Tibial nerve (tissue), 4 donors: ENCODE measurements around the gene CSNK2A2. TPM values are rescaled to one million over a fixed set of nuclear protein-coding genes. Genes with fewer than 3 reads are reported as not detected.

Source experiments
- DNase-seq, 2 donors: peaks; one replicate each; pipeline ENCODE4 v3.0.0-alpha.2; 2019; ENCODE audit warnings: low spot score in 2 of 2
- H3K27ac ChIP-seq, 4 donors: fragments of 200-600 bp; sonication (generic) in 3 of 4; one replicate each; pipeline ENCODE4 v1.5.1; 2017 to 2019; ENCODE audit warnings: mild to moderate bottlenecking in 1 of 4
- H3K27me3 ChIP-seq, 2 donors: fragments of 200-600 bp; sonication (generic) in 1 of 2; one replicate each; pipeline versions ENCODE4 v1.5.1 to v1.6.0; 2017 to 2019
- H3K36me3 ChIP-seq, 3 donors: fragments of 200-600 bp; sonication (generic); one replicate each; pipeline ENCODE4 v1.5.1; 2018 to 2019
- H3K4me1 ChIP-seq, 4 donors: fragments of 200-600 bp; sonication (generic) in 3 of 4; one replicate each; pipeline ENCODE4 v1.5.1; 2017 to 2019
- H3K4me3 ChIP-seq, 4 donors: fragments of 200-600 bp; sonication (generic) in 3 of 4; one replicate each; pipeline ENCODE4 v1.5.1; 2017 to 2019; ENCODE audit warnings: mild to moderate bottlenecking in 1 of 4, moderate library complexity in 1 of 4
- H3K9me3 ChIP-seq, 4 donors: fragments of 200-600 bp; sonication (generic) in 3 of 4; one replicate each; pipeline ENCODE4 v1.5.1; 2017 to 2019
- CTCF ChIP-seq, 5 experiments: fragments of 200-600 bp in 3 of 5; fragments of 450-650 bp in 2 of 5; sonication (generic) in 3 of 5; IDR thresholded peaks; one replicate each; pipeline ENCODE4 v1.5.1; 2016 to 2019; ENCODE audit warnings: antibody characterized with exemption in 5 of 5, mild to moderate bottlenecking in 3 of 5, moderate library complexity in 2 of 5
- EP300 ChIP-seq, 2 donors: sonication (generic); formaldehyde crosslinking; IDR thresholded peaks; one replicate each; pipeline ENCODE4 v1.6.1; 2017; ENCODE audit warnings: antibody characterized with exemption in 2 of 2, mild to moderate bottlenecking in 1 of 2
- POLR2A ChIP-seq, 2 donors: fragments of 450-650 bp; IDR thresholded peaks; one replicate each; pipeline ENCODE4 v1.6.1; 2017; ENCODE audit warnings: antibody characterized with exemption in 2 of 2, mild to moderate bottlenecking in 2 of 2, moderate library complexity in 2 of 2
- WGBS, 2 donors: methylation state at CpG; one replicate each; pipeline ENCODE4 v1.1.5; 2018; 5-methylcytosine and 5-hydroxymethylcytosine counted together
- small RNA-seq: library from RNA; depleted of rRNA; stranded (forward); fragments of <200 nt; gene quantifications from one replicate; pipeline ENCODE3, GENCODE V24; 2016
- total RNA-seq, 4 donors: library from RNA; depleted of rRNA; stranded (reverse); fragments of >200 nt; gene quantifications; one replicate each; pipeline ENCODE4 v1.1.0, GENCODE V29; 2016

CSNK2A2 gene
- total RNA-seq, 4 donors from 2014 or later, result 25.8 to 74.7 (median 34.1) TPM

GRCh38 chr16:58111302-58111627 is 86.6 kb downstream of the CSNK2A2 start:
- Histone ChIP-seq H3K36me3 (peaks cover 4 to 51% (median 19%) of the 10 kb centered on the region in 3 donors), H3K9me3 (no peaks in the 10 kb centered on the region), H3K4me3 (no peak overlapping the region), H3K27me3 (no peaks in the 10 kb centered on the region), H3K27ac (no peak overlapping the region), H3K4me1 (peaks cover 0 to 31% (median 4%) of the 10 kb centered on the region in 4 donors)
- no peak for DNase-seq
- 86 to 95% methylated on average over 3 of the region's 3 CpGs for WGBS, 2 donors
- no peak for TF ChIP-seq EP300 (IDR thresholded peaks at IDR 0.05)
- no peak for TF ChIP-seq CTCF (IDR thresholded peaks at IDR 0.05)
- no peak for TF ChIP-seq POLR2A (IDR thresholded peaks at IDR 0.05)

GRCh38 chr16:58110571-58111301 is 87.2 kb downstream of the CSNK2A2 start:
- Histone ChIP-seq H3K36me3 (peaks cover 4 to 46% (median 19%) of the 10 kb centered on the region in 3 donors), H3K27ac (no peak overlapping the region), H3K4me3 (no peak overlapping the region), H3K27me3 (no peaks in the 10 kb centered on the region), H3K4me1 (peaks cover 0 to 26% (median 2%) of the 10 kb centered on the region in 4 donors), H3K9me3 (no peaks in the 10 kb centered on the region)
- TF ChIP-seq CTCF (IDR thresholded peaks at IDR 0.05) (no peak), POLR2A (IDR thresholded peaks at IDR 0.05) (no peak), EP300 (IDR thresholded peaks at IDR 0.05) (no peak)
- WGBS, 2 donors, result 27 to 31% methylated on average over 12 of the region's 12 CpGs
- no peak for DNase-seq

GRCh38 chr16:58109881-58110280 is 88.0 kb downstream of the CSNK2A2 start:
- no peaks in the 10 kb centered on the region for H3K27me3 ChIP-seq
- TF ChIP-seq POLR2A (IDR thresholded peaks at IDR 0.05), result no peak
- no peak for TF ChIP-seq CTCF (IDR thresholded peaks at IDR 0.05)
- TF ChIP-seq EP300 (IDR thresholded peaks at IDR 0.05), result no peak
- H3K9me3 ChIP-seq, result no peaks in the 10 kb centered on the region
- 67 to 77% methylated on average over 2 of the region's 2 CpGs for WGBS, 2 donors
- no peak overlapping the region for H3K4me3 ChIP-seq
- DNase-seq, result no peak
- peaks cover 0 to 17% (median 0%) of the 10 kb centered on the region in 4 donors for H3K4me1 ChIP-seq
- peaks cover 2 to 37% (median 12%) of the 10 kb centered on the region in 3 donors for H3K36me3 ChIP-seq
- H3K27ac ChIP-seq, result no peak overlapping the region

- WGBS, 2 donors, result 64 to 76% methylated on average over 8 of the region's 8 CpGs
- no peak for DNase-seq
- TF ChIP-seq CTCF (IDR thresholded peaks at IDR 0.05) (no peak), EP300 (IDR thresholded peaks at IDR 0.05) (no peak), POLR2A (IDR thresholded peaks at IDR 0.05) (no peak)
Measured at GRCh38 chr16:58109330-58109729, 88.6 kb downstream of the CSNK2A2 start.

More at GRCh38 chr16:58109330-58109729, 88.6 kb downstream of the CSNK2A2 start:
- no peak overlapping the region for H3K27ac ChIP-seq
- no peaks in the 10 kb centered on the region for H3K27me3 ChIP-seq
- peaks cover 0 to 14% (median 0%) of the 10 kb centered on the region in 4 donors for H3K4me1 ChIP-seq
- H3K36me3 ChIP-seq, result peaks cover 0 to 32% (median 6%) of the 10 kb centered on the region in 3 donors
- no peak overlapping the region for H3K4me3 ChIP-seq
- H3K9me3 ChIP-seq, result no peaks in the 10 kb centered on the region

Small RNA genes lying within 50 kb of the gene (small RNA-seq; reads per million reads assigned to genes)
- not detected for gene RN7SL645P

Other genes with a start within 250 kb of the CSNK2A2 start
- not detected for gene CNGB1, start 227.0 kb downstream of the CSNK2A2 start, total RNA-seq
- gene ZNF319, start 197.4 kb downstream of the CSNK2A2 start, total RNA-seq, result 10 to 100 TPM in 1 of 4 donors, 1 to 10 TPM in 3; 7.5 to 11.6 (median 9.1) TPM
- gene USB1, start 196.7 kb downstream of the CSNK2A2 start, total RNA-seq, result 10 to 100 TPM; 23.1 to 80.4 (median 31.6) TPM
- 10 to 100 TPM; 11.4 to 32.9 (median 28.4) TPM for gene MMP15, start 172.4 kb downstream of the CSNK2A2 start, total RNA-seq
- 10 to 100 TPM; 19.9 to 32.4 (median 25.6) TPM for gene CFAP20, start 68.7 kb downstream of the CSNK2A2 start, total RNA-seq
- not detected for gene PRSS54, start 96.9 kb upstream of the CSNK2A2 start, total RNA-seq
- 1 to 10 TPM; 1.5 to 5.7 (median 2.7) TPM for gene GINS3, start 194.4 kb upstream of the CSNK2A2 start, total RNA-seq